Myocyte (in vitro differentiated cells): ENCODE measurements around the gene RAB8B. TPM values are rescaled to one million over a fixed set of nuclear protein-coding genes. Genes with fewer than 3 reads are reported as not detected.
"Not testable (repeated sequence)": the region's sequence is repeated elsewhere in the genome, so short reads cannot be mapped to it uniquely, and the experiment has no call there.

Source experiments
- DNase-seq: peaks from one replicate; pipeline ENCODE4 v3.0.0-alpha.2; 2012; ENCODE audit warnings: low read depth
- total RNA-seq: library from RNA; depleted of rRNA; stranded (reverse); fragments of >200 nt; gene quantifications from 2 replicates; pipeline ENCODE4 v1.2.3, GENCODE V29; 2014

RAB8B gene
- total RNA-seq, 1 donor from 2014 or later = 16.4 TPM

DNA sequence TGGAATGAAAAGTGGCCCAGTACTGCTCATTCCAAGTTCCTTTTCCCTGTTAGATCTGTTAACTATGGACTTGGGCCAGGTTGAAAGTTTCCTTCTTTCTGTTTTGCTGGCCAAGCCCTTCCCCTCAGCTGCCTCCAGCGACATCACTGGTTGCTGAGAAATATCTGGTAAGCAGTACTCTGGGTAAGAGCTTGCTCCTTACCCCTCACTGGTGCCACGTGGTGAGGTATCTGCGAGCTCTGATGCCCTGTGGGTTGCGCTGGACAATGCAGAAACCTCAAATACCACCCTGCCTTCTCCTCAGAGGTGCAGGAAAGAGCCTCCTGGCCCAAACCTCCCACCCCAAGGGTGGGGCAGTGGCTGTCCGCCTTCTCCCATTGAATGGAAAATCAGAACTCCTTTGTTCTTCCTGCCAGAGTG is 45.1 kb downstream of the RAB8B start:
- DNase-seq = peak; percentile 71

GRCh38 chr15:63236272-63236671 is 46.9 kb downstream of the RAB8B start:
- DNase-seq = no peak

- DNase-seq = not testable (repeated sequence)
These were observed 47.7 kb downstream of the RAB8B start for GRCh38 chr15:63237086-63237485.

DNA sequence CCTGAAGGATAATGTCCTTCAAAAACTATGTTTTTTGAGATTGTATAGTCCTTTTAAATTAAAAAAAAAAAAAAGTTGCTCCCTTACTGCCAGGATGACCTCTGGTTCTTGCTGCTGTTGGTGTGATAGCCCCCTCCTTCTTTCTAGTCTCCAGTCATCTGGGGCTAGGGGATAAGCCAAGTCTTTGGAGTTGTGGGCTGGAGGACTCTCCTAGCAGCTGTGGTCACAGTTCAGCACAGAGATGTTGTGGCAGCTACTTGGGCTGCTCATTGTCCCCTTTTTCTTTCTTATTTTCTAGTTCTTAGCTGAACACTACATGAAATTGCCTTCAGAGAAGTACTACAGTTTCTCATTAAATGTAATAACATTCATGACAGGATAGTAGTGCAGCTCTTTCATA is 48.8 kb downstream of the RAB8B start:
- no peak for DNase-seq

DNA sequence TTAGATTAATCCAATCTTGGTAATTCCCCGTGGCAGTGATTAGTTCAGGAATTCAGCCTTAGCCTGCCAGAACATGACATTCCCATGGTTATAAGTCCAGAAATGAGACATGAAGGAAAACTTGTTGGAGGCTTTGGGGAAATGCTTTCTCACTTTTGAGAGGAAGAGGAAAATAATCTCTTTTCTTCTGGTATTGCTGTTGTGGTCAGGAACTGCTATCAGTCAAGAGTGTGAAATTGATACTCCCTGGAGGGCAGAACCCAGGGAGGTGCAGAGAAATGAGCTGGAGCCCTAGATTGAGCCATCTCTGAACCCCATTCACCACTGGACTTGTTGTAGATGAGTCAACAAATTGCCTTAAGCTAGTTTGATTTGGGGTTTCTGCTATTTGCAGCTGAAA is 49.4 kb downstream of the RAB8B start:
- DNase-seq = peak; percentile 74

DNA sequence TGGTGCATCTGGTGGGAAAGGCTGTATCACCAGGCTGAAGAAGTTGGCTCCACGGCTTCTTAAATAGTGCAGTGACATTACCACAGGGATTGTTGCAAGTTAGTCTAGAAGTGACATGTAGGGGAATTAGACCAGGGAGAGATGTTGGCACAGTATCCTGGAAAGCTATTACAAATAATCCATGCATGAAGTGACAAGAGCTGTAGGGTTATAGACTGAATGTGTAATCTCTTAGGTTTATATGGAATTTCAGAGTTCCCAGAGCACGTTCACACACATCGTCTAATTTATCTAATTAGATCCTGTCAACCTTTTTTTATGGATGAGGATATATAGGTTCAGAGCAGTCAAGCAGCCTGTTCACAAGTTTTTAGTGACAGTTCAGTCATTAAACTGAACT is 50.7 kb downstream of the RAB8B start:
- DNase-seq = no peak

- DNase-seq = no peak
These were observed 51.9 kb downstream of the RAB8B start for GRCh38 chr15:63241316-63241715.

DNA sequence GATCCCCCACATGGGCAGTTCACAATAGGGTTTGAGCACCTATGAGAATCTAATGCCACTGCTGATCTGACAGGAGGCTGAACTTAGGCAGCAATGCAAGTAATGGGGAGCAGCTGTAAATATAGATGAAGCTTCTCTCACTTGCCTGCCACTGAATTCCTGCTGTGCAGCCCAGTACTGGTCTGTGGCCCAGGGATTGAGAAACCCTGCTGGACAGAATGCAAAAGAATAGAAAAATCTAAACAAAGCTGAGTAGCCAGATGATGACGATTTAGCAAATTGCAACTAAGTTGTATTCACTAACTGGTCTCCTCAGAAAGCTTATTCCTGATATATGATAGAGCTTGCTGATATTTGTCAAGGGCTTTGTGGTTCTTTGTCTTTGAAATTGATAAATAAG is 53.7 kb downstream of the RAB8B start:
- no peak for DNase-seq

DNA sequence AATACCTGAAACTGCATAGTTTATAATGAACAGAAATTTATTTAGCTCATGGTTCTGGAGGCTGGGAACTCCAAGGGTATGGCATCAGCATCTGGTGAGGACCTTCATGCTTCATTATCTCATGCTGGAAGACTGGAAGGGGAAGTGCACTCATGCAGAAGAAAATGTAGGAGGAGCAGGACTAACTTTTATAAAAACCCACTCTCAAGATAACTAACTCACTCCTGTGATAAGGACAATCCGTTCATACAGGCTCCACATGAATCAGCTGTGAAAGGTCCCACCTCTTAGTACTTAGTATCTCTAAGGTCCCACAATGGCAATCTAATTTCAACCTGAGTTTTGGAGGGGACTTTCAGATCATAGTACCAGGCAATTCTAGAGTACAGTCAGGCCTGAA is 54.4 kb downstream of the RAB8B start:
- DNase-seq = no peak

GRCh38 chr15:63244399-63244798 is 55.0 kb downstream of the RAB8B start:
- no peak for DNase-seq

DNA sequence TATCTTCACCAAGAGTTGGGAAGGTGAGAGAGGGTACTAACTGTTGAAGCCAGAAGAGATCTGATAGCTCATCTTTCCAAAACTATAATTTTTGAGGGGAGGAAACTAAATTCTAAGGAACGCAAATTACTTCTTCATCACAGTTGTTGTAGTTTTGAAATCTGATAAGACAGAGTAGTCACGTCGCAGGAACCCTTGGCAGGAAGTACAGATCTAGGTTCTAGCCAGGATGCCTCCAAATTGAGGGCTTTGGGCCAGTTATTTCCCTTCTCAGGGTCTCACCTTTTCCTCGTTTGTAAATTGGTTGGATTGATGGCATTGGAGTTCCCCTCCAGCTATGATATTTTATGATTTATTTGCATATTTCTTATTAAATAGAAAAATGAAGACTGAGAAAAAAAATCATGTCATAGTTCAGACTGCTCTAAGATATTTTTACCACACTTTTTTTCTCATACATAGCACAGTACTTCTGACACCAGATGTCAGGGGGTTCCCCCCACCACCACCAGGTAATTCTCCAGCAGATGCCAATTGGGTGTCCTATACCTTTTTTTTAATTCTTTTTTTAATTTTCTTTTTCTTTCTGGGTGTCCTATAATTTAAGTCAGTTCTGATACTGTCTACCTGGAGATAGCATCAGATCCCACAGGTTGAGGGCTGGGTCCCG is 55.7 kb downstream of the RAB8B start:
- no peak for DNase-seq

DNA sequence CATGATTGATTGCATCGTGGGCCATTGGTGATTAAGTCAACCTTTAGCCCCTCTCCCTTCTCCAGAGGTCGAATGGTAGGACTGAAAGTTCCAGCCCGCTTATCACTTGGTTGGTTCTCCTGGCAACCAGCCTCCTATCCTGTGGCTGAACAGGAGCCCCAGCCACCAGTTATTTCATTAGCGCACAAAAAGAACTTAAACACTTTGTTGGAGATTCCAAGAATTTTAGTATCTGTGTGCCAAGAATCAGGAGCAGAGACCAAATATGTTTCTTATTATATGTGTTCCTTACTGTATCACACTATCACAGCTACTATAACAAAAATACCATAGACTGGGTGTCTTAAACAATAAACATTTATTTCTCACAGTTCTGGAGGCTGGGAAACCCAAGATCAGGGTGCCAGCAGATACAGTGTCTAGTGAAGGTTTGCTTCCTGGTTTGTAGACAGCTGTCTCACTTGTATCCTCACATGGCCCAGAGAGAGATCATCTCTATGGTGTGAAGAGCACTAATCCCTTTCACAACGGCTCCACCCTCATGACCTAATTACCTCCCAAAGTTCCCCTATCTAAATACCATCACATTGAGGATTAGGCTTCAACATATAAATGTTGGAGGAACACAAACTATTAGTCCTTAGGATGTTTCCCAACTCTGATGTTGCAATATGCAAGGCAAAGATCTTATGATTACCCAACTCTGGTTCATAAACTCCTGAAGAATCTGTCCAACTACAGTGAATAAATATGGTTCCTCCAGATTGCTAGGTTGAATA is 57.5 kb downstream of the RAB8B start:
- DNase-seq = peak; percentile 55

- peak; percentile 95 for DNase-seq
These were observed 61.0 kb downstream of the RAB8B start for GRCh38 chr15:63250312-63250965.

DNA sequence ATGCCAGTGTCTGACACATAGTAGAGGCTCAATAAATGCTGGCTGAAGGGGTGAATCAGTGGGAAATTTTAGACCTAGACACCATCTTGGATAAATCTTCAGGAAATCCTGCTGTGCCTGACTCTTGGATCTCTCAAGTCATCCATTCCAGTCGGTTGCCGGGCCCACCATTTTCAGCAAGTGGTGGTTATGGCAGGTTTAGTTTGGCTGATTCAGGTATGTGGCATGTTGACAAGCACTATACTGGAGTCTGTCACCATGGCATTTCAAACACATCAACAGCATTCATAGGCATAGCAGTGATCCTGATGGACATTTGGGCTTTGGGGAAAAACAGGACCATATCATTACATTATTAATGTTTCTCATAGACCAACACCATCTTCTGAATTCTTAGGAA is 62.3 kb downstream of the RAB8B start:
- DNase-seq = no peak

GRCh38 chr15:63252292-63252691 is 62.9 kb downstream of the RAB8B start:
- no peak for DNase-seq

DNA sequence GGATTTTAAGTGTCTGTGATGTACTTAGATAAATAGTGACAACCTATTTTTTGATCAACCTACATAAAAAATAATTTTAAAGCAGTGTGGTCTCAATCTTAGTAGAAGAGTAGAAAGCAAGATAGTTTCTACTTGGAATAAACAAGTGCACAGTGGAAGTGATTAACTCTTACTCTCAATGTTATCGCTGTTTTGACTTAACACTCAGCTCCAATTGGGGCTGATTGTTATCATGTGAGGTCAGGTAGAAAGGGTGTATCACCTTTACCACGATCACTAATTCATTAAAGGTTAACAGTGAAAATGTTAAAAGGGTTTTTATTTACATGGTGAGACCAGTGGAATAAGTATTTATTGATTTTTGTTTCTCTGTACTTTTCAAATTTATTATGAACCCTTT is 65.6 kb downstream of the RAB8B start:
- no peak for DNase-seq

DNA sequence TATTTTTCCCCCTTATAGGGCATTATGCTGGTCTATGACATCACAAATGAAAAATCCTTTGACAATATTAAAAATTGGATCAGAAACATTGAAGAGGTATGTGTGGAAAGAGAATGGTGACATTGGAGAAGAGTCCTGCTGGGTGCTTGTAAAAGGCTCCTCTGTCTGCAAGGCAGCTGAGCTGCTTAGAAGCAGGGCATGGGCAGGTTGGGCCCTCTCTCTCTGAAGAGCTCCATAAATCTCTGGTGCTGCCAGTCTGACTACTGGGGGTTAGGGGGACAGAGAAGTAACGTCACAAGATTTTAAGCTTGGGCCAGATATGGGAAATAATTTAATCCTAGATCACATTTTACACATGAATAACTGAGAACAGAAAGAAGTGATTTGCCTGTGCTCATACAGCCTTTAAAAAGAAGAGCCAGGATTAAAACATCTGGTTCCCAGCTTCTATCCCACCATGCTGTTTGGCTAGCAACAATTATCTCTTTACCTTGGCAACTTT is 66.1 kb downstream of the RAB8B start:
- no peak for DNase-seq

DNA sequence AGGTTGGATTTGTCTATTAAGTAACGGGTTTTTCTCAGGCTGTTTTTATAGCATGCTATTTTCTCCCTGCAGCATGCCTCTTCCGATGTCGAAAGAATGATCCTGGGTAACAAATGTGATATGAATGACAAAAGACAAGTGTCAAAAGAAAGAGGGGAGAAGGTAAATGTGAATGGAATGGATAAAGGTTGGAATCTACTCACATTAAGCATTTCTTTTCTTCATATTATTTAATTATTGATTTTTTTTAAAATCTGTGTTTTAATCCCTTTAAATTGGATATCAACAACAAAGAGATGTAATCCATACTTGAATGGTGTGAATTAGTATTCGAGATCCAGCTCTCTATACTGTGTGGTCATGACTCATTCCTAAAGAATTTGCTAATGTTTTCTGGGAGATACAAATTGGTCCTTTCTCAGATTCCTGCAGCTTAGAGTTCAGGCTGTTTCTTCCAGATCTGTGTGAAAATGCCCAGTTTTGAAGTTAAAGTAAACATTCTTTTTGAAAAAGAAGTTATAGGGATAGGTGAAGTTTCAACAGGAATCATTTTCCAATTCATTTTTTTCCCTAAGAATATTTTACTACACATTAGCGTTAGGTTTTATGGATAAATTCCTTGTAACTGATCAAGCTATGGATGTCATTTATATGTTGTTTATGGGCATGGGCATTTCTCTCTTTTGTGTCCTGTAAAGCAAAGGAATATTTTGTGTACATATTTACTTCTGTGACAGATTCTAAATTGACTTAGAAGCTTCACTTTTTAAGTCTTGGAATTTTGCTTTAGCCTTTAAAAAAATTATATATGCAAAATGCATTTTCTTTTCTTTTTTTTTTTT is 67.2 kb downstream of the RAB8B start:
- DNase-seq = peak; percentile 65

DNA sequence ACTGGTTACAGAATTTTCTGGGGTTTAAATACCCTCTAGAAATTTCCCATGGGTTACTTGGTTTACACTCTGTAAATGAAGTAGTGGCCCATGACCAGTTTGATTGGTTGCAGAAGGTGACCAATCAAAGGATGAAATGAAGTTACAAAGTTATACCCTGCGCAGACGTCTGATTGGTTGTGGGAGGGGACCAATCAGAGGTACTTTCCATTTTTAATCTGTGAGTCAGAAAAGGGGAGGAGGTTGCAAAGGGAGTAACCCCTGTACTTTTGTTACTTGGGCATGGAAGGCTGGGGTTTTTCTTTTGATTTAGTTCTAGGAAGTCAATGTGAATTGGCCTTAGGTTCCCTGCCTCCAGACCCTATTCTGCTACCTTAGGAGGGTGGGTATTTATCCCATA is 69.3 kb downstream of the RAB8B start:
- DNase-seq = no peak

- DNase-seq = no peak
These were observed 71.4 kb downstream of the RAB8B start for GRCh38 chr15:63260791-63261190.

- no peak for DNase-seq
These were observed 71.9 kb downstream of the RAB8B start for GRCh38 chr15:63261311-63261710.
